SK-N-SH (cell line): ENCODE results near the gene CELF5. TPM values are rescaled to one million over a fixed set of nuclear protein-coding genes. Genes with fewer than 3 reads are reported as not detected.

Source experiments
- CTCF ChIA-PET: fragments of 300-600, 350-600 bp; formaldehyde crosslinking; extraction: SDS; loops from one replicate; lab custom pipeline; 2021; lab: Yijun Ruan, JAX
- POLR2A ChIA-PET: fragments of 350-600 bp; sonication (Branson Sonifier 250); formaldehyde crosslinking; extraction: SDS; loops from one replicate; lab custom pipeline; 2020; ENCODE audit warnings: antibody characterized with exemption, inconsistent platforms; lab: Yijun Ruan, JAX
- DNase-seq: peaks from one replicate; pipeline ENCODE4 v3.0.0; 2012
- H2AFZ ChIP-seq: fragments of 200-600 bp; sonication (generic); 2 replicates; pipeline ENCODE4 v1.8.1; 2016; ENCODE audit warnings: antibody characterized with exemption, mild to moderate bottlenecking, low read depth
- H3F3A ChIP-seq: fragments of 200-600 bp; sonication (generic); replicated peaks from 2 replicates; pipeline ENCODE3; 2016; ENCODE audit warnings: antibody characterized with exemption, mild to moderate bottlenecking; ENCODE audit not compliant: insufficient read depth
- H3K27ac ChIP-seq, 2 experiments: fragments of 200-500 bp in 1 of 2; fragments of 200-600 bp in 1 of 2; sonication (Bioruptor generic) in 1 of 2; sonication (generic), shearing (Covaris generic) in 1 of 2; 2 replicates each; pipeline versions ENCODE4 v1.5.1 to v1.6.1; 2014 to 2016; ENCODE audit warnings: low read depth in 2 of 2, inconsistent platforms in 1 of 2, low read length in 1 of 2, mild to moderate bottlenecking in 1 of 2, mixed read lengths in 1 of 2
- H3K27me3 ChIP-seq: fragments of 200-600 bp; sonication (generic), shearing (Covaris generic); 2 replicates; pipeline ENCODE4 v1.6.1; 2016; ENCODE audit warnings: mixed run types; ENCODE audit not compliant: insufficient read depth
- H3K36me3 ChIP-seq, 2 experiments: fragments of 200-500 bp in 1 of 2; fragments of 200-600 bp in 1 of 2; sonication (Bioruptor generic) in 1 of 2; sonication (generic) in 1 of 2; replicated peaks in 1 of 2; 2 replicates each; pipeline versions ENCODE3 to v1.5.1; 2014 to 2016; ENCODE audit warnings: low read length in 1 of 2, mild to moderate bottlenecking in 1 of 2; ENCODE audit not compliant: insufficient read depth in 2 of 2, control insufficient read depth in 1 of 2
- H3K4me1 ChIP-seq, 2 experiments: fragments of 200-500 bp in 1 of 2; fragments of 200-600 bp in 1 of 2; sonication (Bioruptor generic) in 1 of 2; sonication (generic), shearing (Covaris generic) in 1 of 2; 2 replicates each; pipeline versions ENCODE4 v1.5.1 to v1.6.1; 2014 to 2016; ENCODE audit warnings: low read depth in 1 of 2, low read length in 1 of 2, mixed run types in 1 of 2; ENCODE audit not compliant: insufficient read depth in 2 of 2, control insufficient read depth in 1 of 2
- H3K4me2 ChIP-seq: fragments of 200-600 bp; sonication (generic), shearing (Covaris generic); 2 replicates; pipeline ENCODE4 v1.6.1; 2017; ENCODE audit warnings: mixed run types
- H3K4me3 ChIP-seq, 2 experiments: fragments of 200-500 bp in 1 of 2; fragments of 200-600 bp in 1 of 2; sonication (Bioruptor generic) in 1 of 2; sonication (generic), shearing (Covaris generic) in 1 of 2; 2 replicates each; pipeline versions ENCODE4 v1.5.1 to v1.8.1; 2014 to 2016; ENCODE audit warnings: low read depth in 2 of 2, inconsistent platforms in 1 of 2, low read length in 1 of 2, mild to moderate bottlenecking in 1 of 2, mixed read lengths in 1 of 2, moderate library complexity in 1 of 2
- H3K79me2 ChIP-seq: fragments of 200-600 bp; sonication (generic); 2 replicates; pipeline ENCODE4 v1.8.1; 2017; ENCODE audit warnings: mild to moderate bottlenecking; ENCODE audit not compliant: insufficient read depth
- H3K9ac ChIP-seq: fragments of 200-600 bp; sonication (generic); 2 replicates; pipeline ENCODE4 v1.6.1; 2017; ENCODE audit warnings: mixed run types
- H3K9me2 ChIP-seq: fragments of 200-600 bp; sonication (generic); 2 replicates; pipeline ENCODE4 v1.6.1; 2017; ENCODE audit warnings: mixed run types
- H3K9me3 ChIP-seq: fragments of 200-600 bp; sonication (generic); 2 replicates; pipeline ENCODE4 v1.6.1; 2017; ENCODE audit warnings: mixed run types, mild to moderate bottlenecking, moderate library complexity
- H4K20me1 ChIP-seq: fragments of 200-600 bp; sonication (generic); 2 replicates; pipeline ENCODE4 v1.6.1; 2017; ENCODE audit warnings: mild to moderate bottlenecking, mixed run types; ENCODE audit not compliant: insufficient read depth
- FOSL2 ChIP-seq: IDR thresholded peaks from 2 replicates; pipeline ENCODE4 v1.4.0; 2012; ENCODE audit warnings: low read depth, mild to moderate bottlenecking, moderate library complexity, borderline replicate concordance
- MAX ChIP-seq: IDR thresholded peaks from 2 replicates; pipeline ENCODE4 v1.4.0; 2012; ENCODE audit warnings: low read depth
- MXI1 ChIP-seq: IDR thresholded peaks from 2 replicates; pipeline ENCODE4 v1.6.1; 2012; ENCODE audit warnings: mild to moderate bottlenecking, low read depth, low read length, improper control_type of control experiment
- NRF1 ChIP-seq: IDR thresholded peaks from 2 replicates; pipeline ENCODE4 v1.6.1; 2012; ENCODE audit warnings: low read depth, mild to moderate bottlenecking, low read length
- PBX3 ChIP-seq: IDR thresholded peaks from 2 replicates; pipeline ENCODE4; 2012
- RAD21 ChIP-seq: IDR thresholded peaks from 2 replicates; pipeline ENCODE4 v1.6.1; 2012; ENCODE audit warnings: mild to moderate bottlenecking, low read length
- RXRA ChIP-seq: IDR thresholded peaks from 2 replicates; pipeline ENCODE4 v1.4.0; 2012; ENCODE audit warnings: low read depth, mild to moderate bottlenecking, borderline replicate concordance
- SIN3A ChIP-seq: IDR thresholded peaks from 2 replicates; pipeline ENCODE4 v1.6.1; 2012; ENCODE audit warnings: low read depth, mild to moderate bottlenecking, low read length, moderate library complexity, borderline replicate concordance
- SMC3 ChIP-seq: IDR thresholded peaks from 2 replicates; pipeline ENCODE4 v1.6.1; 2012; ENCODE audit warnings: low read depth, low read length, improper control_type of control experiment
- TEAD4 ChIP-seq: IDR thresholded peaks from 2 replicates; pipeline ENCODE4 v1.4.0; 2012; ENCODE audit warnings: mild to moderate bottlenecking, borderline replicate concordance; ENCODE audit not compliant: insufficient read depth
- USF1 ChIP-seq: IDR thresholded peaks from 2 replicates; pipeline ENCODE4 v1.4.0; 2012; ENCODE audit warnings: low read depth, borderline replicate concordance
- ZBTB33 ChIP-seq: IDR thresholded peaks from 2 replicates; pipeline ENCODE4 v1.4.0; 2012; ENCODE audit warnings: low read depth, borderline replicate concordance
- WGBS: methylation state at CpG from one replicate; pipeline ENCODE4 v1.1.6; 2017; ENCODE audit warnings: low lambda C conversion rate; 5-methylcytosine and 5-hydroxymethylcytosine counted together
- polyA plus RNA-seq, 3 experiments: library from polyadenylated mRNA; depleted of rRNA; stranded (reverse); fragments of >200 nt; gene quantifications; 2 replicates each; pipeline ENCODE4 v1.2.3, GENCODE V29; 2012
- TF ChIP-seq, protein P1 (sequence below): IDR thresholded peaks from 2 replicates; pipeline ENCODE4 v1.6.1; 2012; ENCODE audit warnings: mild to moderate bottlenecking, low read depth, low read length, moderate library complexity
- TF ChIP-seq, protein P2 (sequence below): fragments of 150-350 bp; IDR thresholded peaks from 2 replicates; pipeline ENCODE4 v1.6.1; 2016; ENCODE audit warnings: mild to moderate bottlenecking, low read depth, low read length

The CELF5 gene
- polyA plus RNA-seq, 1 of the 3 experiments (the other 2 are of a cell fraction), result 0.33 TPM

DNA sequence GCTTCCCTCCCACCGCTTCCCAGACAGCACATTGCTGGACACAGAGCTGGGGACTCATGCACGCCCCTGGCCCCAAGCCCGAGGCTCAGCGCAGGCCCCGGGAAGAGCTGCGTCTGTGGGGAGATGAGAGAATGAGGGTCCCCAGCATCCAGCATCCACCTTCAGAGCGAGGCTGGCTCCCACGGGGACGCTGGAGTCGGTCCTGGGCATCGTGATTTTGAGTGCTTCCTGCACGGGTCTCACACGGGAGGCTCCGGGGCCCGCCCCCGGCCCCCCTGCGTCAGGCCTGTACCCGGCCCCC, 34.0 kb upstream of the CELF5 start:
- Histone ChIP-seq H3K9ac (no peak overlapping the region), H3K27ac (no peak overlapping the region), H3F3A (no peaks in the 10 kb centered on the region), H3K79me2 (peaks cover 73% of the 10 kb centered on the region), H3K27me3 (no peaks in the 10 kb centered on the region), H3K4me2 (no peak overlapping the region), H3K4me3 (no peak overlapping the region), H3K4me1 (peaks cover 10 to 16% of the 10 kb centered on the region in 2 experiments; a peak in 2 of 4 replicates), H3K36me3 (peaks cover 5 to 8% of the 10 kb centered on the region in 2 experiments), H4K20me1 (peaks cover 17% of the 10 kb centered on the region; the same call in 1 of the 2 replicates), H2AFZ (no peak overlapping the region), H3K9me3 (no peaks in the 10 kb centered on the region), H3K9me2 (no peaks in the 10 kb centered on the region)
- POLR2A ChIA-PET, result no interaction called here
- TF ChIP-seq RXRA (no peak), MXI1 (no peak), SMC3 (no peak), NRF1 (no peak), SIN3A (no peak), MAX (no peak), FOSL2 (no peak), ZBTB33 (no peak), PBX3 (no peak), USF1 (no peak), RAD21 (no peak), TEAD4 (no peak)
- TF ChIP-seq, protein P1, sequence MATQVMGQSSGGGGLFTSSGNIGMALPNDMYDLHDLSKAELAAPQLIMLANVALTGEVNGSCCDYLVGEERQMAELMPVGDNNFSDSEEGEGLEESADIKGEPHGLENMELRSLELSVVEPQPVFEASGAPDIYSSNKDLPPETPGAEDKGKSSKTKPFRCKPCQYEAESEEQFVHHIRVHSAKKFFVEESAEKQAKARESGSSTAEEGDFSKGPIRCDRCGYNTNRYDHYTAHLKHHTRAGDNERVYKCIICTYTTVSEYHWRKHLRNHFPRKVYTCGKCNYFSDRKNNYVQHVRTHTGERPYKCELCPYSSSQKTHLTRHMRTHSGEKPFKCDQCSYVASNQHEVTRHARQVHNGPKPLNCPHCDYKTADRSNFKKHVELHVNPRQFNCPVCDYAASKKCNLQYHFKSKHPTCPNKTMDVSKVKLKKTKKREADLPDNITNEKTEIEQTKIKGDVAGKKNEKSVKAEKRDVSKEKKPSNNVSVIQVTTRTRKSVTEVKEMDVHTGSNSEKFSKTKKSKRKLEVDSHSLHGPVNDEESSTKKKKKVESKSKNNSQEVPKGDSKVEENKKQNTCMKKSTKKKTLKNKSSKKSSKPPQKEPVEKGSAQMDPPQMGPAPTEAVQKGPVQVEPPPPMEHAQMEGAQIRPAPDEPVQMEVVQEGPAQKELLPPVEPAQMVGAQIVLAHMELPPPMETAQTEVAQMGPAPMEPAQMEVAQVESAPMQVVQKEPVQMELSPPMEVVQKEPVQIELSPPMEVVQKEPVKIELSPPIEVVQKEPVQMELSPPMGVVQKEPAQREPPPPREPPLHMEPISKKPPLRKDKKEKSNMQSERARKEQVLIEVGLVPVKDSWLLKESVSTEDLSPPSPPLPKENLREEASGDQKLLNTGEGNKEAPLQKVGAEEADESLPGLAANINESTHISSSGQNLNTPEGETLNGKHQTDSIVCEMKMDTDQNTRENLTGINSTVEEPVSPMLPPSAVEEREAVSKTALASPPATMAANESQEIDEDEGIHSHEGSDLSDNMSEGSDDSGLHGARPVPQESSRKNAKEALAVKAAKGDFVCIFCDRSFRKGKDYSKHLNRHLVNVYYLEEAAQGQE, result no peak
- TF ChIP-seq, protein P2, sequence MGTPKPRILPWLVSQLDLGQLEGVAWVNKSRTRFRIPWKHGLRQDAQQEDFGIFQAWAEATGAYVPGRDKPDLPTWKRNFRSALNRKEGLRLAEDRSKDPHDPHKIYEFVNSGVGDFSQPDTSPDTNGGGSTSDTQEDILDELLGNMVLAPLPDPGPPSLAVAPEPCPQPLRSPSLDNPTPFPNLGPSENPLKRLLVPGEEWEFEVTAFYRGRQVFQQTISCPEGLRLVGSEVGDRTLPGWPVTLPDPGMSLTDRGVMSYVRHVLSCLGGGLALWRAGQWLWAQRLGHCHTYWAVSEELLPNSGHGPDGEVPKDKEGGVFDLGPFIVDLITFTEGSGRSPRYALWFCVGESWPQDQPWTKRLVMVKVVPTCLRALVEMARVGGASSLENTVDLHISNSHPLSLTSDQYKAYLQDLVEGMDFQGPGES, result no peak
- CTCF ChIA-PET, result interaction anchor here (1.1 kb wide), 1 partner anchor 34 kb away, joined by 3 read pairs; the partner anchor contains the start of gene CELF5
- 97% methylated on average over 17 of the region's 18 CpGs for WGBS
- no peak for DNase-seq
